Measurements from ENCODE around the gene ALX4.

DNA sequence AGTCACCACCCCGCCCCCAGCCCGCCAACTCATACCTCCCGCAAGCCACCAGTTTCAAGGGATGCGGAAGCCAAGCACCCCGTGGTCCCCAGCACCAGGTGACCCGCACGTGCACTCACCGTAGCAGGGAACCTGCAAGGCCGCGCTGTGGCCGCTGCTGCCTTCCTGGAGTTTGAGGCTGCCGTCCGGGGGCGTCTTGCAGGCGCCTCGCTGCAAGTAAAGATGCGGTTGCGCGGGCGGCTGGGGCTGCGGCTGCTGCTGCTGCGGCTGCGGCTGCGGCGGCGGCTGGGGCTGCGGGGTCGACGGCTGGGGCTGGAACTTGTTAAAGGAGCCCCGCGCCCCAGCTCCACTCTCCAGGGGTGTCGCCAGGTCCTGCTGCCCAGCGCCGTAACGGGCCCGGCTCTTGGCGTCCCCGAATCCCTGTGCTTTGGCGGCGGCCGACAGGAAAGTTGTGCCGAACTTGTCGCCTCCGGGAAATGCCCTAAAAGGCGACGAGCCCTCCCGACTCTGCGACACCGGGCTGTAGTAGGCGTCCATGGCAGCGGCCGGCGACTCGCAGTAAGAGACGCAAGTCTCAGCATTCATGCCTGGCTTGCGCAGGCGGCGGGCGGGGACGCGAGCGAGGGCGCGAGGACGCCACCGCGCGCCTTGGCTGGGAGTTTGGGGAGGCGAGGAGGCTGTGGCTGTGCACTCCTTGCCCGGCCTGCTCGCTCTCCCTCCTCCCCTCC lies at the start of gene ALX4:
- TF ChIP-seq POLR2A (IDR thresholded peaks at IDR 0.05; ENCODE audit: low read length) = no peak
- TF ChIP-seq GATA1 (IDR thresholded peaks at IDR 0.05; ENCODE audit: low read depth, low read length) = no peak

Data from erythroblast (primary cell).